Omental fat pad (tissue), 4 donors: ENCODE data around the gene RARS2. TPM values are rescaled to one million over a fixed set of nuclear protein-coding genes. Genes with fewer than 3 reads are reported as not detected.

Source experiments
- ATAC-seq: fragments of 150-250 bp; one replicate; pipeline ENCODE4 v1.9.1; 2016; ENCODE audit warnings: mild to moderate bottlenecking, moderate library complexity; ENCODE audit not compliant: low FRiP score
- DNase-seq: peaks from one replicate; pipeline ENCODE4 v3.0.0-alpha.2; 2019; ENCODE audit warnings: low spot score
- total RNA-seq, 4 donors: library from RNA; depleted of rRNA; stranded (reverse); fragments of >200 nt; gene quantifications; one replicate each; pipeline ENCODE4 v1.1.0, GENCODE V29; 2016
- TF ChIP-seq, protein P1 (sequence below), 3 donors: fragments of 450-650 bp; IDR thresholded peaks; one replicate each; pipeline ENCODE4 v1.5.1; 2016 to 2017; ENCODE audit warnings: antibody characterized with exemption in 3 of 3, mild to moderate bottlenecking in 3 of 3, moderate library complexity in 2 of 3

The RARS2 gene
- total RNA-seq, 4 donors from 2014 or later: 21.8 to 43.2 (median 22.9) TPM

DNA sequence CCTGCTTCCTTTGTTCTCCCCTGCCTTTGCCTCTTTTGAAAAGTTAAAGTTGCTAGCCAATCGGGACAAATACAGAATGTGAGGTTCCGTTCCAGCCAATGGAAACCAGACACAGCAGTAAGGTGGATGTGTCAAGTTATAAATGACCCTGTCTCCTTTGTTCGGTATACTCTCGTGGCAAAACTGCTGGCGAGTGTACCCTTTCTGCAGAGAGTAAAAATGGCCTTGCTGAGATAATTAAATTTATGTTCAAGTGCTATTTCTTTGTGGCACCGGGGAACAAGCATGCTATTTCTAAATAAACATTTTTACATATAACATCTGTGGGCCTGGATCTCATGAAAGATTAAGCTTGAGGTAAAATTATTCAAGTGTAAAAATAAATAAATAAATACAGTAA is 50.2 kb downstream of the RARS2 start:
- no peak for DNase-seq
- TF ChIP-seq, protein P1, sequence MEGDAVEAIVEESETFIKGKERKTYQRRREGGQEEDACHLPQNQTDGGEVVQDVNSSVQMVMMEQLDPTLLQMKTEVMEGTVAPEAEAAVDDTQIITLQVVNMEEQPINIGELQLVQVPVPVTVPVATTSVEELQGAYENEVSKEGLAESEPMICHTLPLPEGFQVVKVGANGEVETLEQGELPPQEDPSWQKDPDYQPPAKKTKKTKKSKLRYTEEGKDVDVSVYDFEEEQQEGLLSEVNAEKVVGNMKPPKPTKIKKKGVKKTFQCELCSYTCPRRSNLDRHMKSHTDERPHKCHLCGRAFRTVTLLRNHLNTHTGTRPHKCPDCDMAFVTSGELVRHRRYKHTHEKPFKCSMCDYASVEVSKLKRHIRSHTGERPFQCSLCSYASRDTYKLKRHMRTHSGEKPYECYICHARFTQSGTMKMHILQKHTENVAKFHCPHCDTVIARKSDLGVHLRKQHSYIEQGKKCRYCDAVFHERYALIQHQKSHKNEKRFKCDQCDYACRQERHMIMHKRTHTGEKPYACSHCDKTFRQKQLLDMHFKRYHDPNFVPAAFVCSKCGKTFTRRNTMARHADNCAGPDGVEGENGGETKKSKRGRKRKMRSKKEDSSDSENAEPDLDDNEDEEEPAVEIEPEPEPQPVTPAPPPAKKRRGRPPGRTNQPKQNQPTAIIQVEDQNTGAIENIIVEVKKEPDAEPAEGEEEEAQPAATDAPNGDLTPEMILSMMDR (IDR thresholded peaks at IDR 0.05): no peak
- no peak for ATAC-seq

GRCh38 chr6:87538510-87539260 is 51.1 kb downstream of the RARS2 start:
- TF ChIP-seq, protein P1 (IDR thresholded peaks at IDR 0.05): no peak
- DNase-seq: no peak
- no peak for ATAC-seq

GRCh38 chr6:87534377-87535047 is 55.3 kb downstream of the RARS2 start:
- ATAC-seq (no peak), DNase-seq (no peak)
- TF ChIP-seq, protein P1 (IDR thresholded peaks at IDR 0.05): no peak

DNA sequence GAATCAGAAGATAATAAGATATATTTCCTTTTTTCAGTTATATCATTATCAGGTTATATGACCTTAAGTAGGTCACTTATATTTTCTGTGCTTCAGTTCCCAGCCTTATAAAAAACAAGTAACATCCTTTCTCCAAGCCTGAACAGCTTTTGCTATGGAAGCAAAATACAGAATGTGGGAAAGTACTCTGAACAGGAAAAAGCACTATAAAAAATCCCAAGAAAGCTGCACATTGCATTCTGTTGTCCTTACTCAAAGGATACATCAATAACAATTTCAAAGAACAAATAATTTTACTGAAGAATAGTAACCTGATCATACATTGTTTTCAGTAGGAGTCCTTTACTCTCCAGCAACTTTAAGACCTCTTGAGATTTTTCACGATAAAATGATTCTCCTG is 60.6 kb downstream of the RARS2 start:
- TF ChIP-seq, protein P1 (IDR thresholded peaks at IDR 0.05): no peak
- DNase-seq: no peak
- no peak for ATAC-seq

DNA sequence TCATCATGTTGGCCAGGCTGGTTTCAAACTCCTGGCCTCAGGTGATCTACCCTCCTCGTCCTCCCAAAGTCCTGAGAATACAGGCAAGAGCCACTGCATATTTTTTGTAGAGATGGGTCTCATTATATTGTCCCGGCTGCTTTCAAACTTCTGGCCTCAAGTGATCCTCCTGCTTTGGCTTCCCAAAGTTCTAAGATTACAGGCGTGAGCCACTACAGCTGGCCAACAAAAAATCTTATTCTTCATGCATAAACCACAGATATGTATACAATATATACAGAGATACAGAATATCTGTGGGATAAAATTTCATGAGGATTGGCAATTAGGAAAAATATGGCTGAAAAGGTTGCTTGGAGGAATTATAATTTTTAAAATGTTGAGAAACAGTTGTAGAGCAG is 67.1 kb downstream of the RARS2 start:
- TF ChIP-seq, protein P1 (IDR thresholded peaks at IDR 0.05): no peak
- ATAC-seq: no peak
- no peak for DNase-seq

DNA sequence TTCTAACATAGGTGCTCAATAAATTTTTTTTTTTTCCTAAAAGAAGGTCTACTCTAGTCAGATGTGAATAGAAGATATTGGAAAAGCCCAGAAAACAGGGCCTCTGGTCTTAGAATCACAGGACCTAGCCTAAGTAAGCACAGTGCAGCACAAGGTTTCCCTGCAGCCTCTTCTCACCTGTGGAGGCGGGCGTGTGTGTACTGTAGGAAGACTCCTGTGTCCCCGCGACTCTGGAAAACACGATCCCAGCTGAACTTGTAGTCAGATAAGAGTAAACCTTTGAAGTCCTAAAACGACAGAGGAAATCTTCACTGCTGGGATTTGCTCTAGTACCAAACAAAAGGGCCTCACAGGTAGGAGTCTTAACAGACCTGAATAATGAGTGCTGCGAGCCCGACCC is 71.3 kb downstream of the RARS2 start:
- no peak for DNase-seq
- TF ChIP-seq, protein P1 (IDR thresholded peaks at IDR 0.05): no peak
- ATAC-seq: no peak

- DNase-seq (no peak), ATAC-seq (no peak)
- TF ChIP-seq, protein P1 (IDR thresholded peaks at IDR 0.05): no peak
Observed at GRCh38 chr6:87514831-87515230, 75.0 kb downstream of the RARS2 start.
